Cardiac atrium fibroblast (primary cell): ENCODE measurements around the gene DMRTC1B. TPM values are rescaled to one million over a fixed set of nuclear protein-coding genes. Genes with fewer than 3 reads are reported as not detected.

ENCODE experiments used
- total RNA-seq: library from RNA; depleted of rRNA; stranded (reverse); fragments of >200 nt; gene quantifications from 2 replicates; pipeline ENCODE4 v1.2.3, GENCODE V29; 2015

Gene DMRTC1B
- total RNA-seq = not detected in 2 replicates

GRCh38 chrX:72776653-72777466 is at the start of gene DMRTC1B:
TSS of gene DMRTC1B (plus strand) at chrX:72776890. CDS start at chrX:72845136, 68,246 bp downstream.

GRCh38 chrX:72782560-72782959 is 5.9 kb downstream of the DMRTC1B start, which contains the start of gene FAM236B:
TSS of gene FAM236B (minus strand) at chrX:72782660. CDS start at chrX:72782560, 100 bp downstream.

GRCh38 chrX:72808110-72808509 is 31.4 kb downstream of the DMRTC1B start, which contains the start of gene FAM236D:
TSS of gene FAM236D (minus strand) at chrX:72808210. CDS start at chrX:72808110, 100 bp downstream.

Other genes starting within 250 kb of the DMRTC1B start
- gene HDAC8, start 204.0 kb upstream of the DMRTC1B start, total RNA-seq = 14.7 and 20.0 TPM in 2 replicates
- gene PHKA1, start 62.6 kb upstream of the DMRTC1B start, total RNA-seq = 3.6 and 3.8 TPM in 2 replicates
- not detected in 2 replicates for gene FAM236B, start 5.8 kb downstream of the DMRTC1B start, total RNA-seq
- not detected in 2 replicates for gene FAM236D, start 31.3 kb downstream of the DMRTC1B start, total RNA-seq
- gene FAM236C, start 135.7 kb downstream of the DMRTC1B start, total RNA-seq = not detected in 2 replicates
- gene FAM236A, start 161.3 kb downstream of the DMRTC1B start, total RNA-seq = not detected in 2 replicates
- gene DMRTC1, start 166.9 kb downstream of the DMRTC1B start, total RNA-seq = not detected in 2 replicates
- not detected in 2 replicates for gene PABPC1L2B, start 226.0 kb downstream of the DMRTC1B start, total RNA-seq